GM12865 (cell line): ENCODE measurements around the gene KRT14.
"Not testable (repeated sequence)": the region's sequence is repeated elsewhere in the genome, so short reads cannot be mapped to it uniquely, and the experiment has no call there.

Experiments used
- DNase-seq: peaks from one replicate; pipeline ENCODE4 v3.0.0; 2010; ENCODE audit warnings: low read depth
- H3K4me3 ChIP-seq: 2 replicates; pipeline ENCODE4 v1.5.1; 2011; ENCODE audit warnings: mild to moderate bottlenecking, low read depth, low read length, control low read depth
- CTCF ChIP-seq: IDR thresholded peaks from 2 replicates; pipeline ENCODE4 v1.5.1; 2011; ENCODE audit warnings: low read length, control low read depth, low read depth, inconsistent platforms; ENCODE audit not compliant: insufficient read depth; ENCODE audit errors: missing control alignments

The KRT14 gene

GRCh38 chr17:41613277-41614082 lies 26.8 kb upstream of the KRT14 start:
- no peak for DNase-seq
- no peak overlapping the region for H3K4me3 ChIP-seq
- no peak for TF ChIP-seq CTCF

GRCh38 chr17:41612376-41613160 lies 25.9 kb upstream of the KRT14 start, which contains the start of gene KRT16:
KRT16 (minus strand) TSS chr17:41612767; CDS start chr17:41612688, 79 bp downstream.
- DNase-seq, H3K4me3 ChIP-seq: not testable (repeated sequence)

GRCh38 chr17:41610965-41611640 lies 24.4 kb upstream of the KRT14 start:
- H3K4me3 ChIP-seq, result no peak overlapping the region
- no peak for DNase-seq
- TF ChIP-seq CTCF, result no peak

- not testable (repeated sequence) for DNase-seq
- peak; percentile 21 for TF ChIP-seq CTCF
These were observed 23.4 kb upstream of the KRT14 start for GRCh38 chr17:41610061-41610517.

GRCh38 chr17:41606930-41607329 lies 20.2 kb upstream of the KRT14 start:
- not testable (repeated sequence) for H3K4me3 ChIP-seq, DNase-seq

More at GRCh38 chr17:41610061-41610517, 23.4 kb upstream of the KRT14 start:
- H3K4me3 ChIP-seq, result not testable (repeated sequence)

GRCh38 chr17:41602524-41602923 lies 15.8 kb upstream of the KRT14 start:
- DNase-seq, result no peak
- H3K4me3 ChIP-seq, result no peak overlapping the region
- no peak for TF ChIP-seq CTCF

- no peak for DNase-seq
- no peak overlapping the region for H3K4me3 ChIP-seq
These were observed 13.6 kb upstream of the KRT14 start for GRCh38 chr17:41600318-41600717.

More at GRCh38 chr17:41600318-41600717, 13.6 kb upstream of the KRT14 start:
- no peak for TF ChIP-seq CTCF
